Endothelial cell of umbilical vein (primary cell): ENCODE results near the gene IL31RA.

ENCODE experiments used
- POLR2A ChIP-seq: IDR thresholded peaks from 2 replicates; pipeline ENCODE4 v1.6.1; 2012; ENCODE audit warnings: low read depth, mild to moderate bottlenecking, control low read depth, low read length
- TF ChIP-seq, protein P1 (sequence below): IDR thresholded peaks from 2 replicates; pipeline ENCODE4 v1.6.1; 2011; ENCODE audit not compliant: insufficient read depth, insufficient read length

DNA sequence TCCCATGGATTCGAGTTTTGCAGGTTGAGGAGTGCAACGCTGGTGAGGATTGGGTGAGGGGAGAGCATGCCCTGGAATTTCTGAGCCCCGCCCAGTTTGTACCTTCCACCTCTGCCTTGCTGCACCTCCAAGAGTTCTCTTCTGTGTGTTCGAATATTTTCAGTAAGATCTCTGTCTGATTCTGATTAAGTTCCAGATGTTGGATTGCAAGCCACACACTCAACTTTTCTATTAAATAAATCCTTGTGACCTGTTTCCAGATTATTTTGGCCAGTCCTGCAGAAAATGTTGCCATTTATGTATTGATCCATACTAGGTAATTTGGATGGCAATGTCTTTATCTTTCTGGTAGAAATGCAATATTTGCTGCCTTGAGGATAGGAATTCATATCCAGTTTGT, 54.1 kb downstream of the IL31RA start:
- no peak for TF ChIP-seq POLR2A
- TF ChIP-seq, protein P1, sequence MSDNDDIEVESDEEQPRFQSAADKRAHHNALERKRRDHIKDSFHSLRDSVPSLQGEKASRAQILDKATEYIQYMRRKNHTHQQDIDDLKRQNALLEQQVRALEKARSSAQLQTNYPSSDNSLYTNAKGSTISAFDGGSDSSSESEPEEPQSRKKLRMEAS = no peak
